Stimulated activated naive CD8-positive, alpha-beta T cell treated with anti-CD3 and anti-CD28 coated beads, Interleukin-15, amount 100 ng/mL, for 72 hours (primary cell): ENCODE results near the gene CLDN4.
"Not testable (repeated sequence)": the region's sequence is repeated elsewhere in the genome, so short reads cannot be mapped to it uniquely, and the experiment has no call there.

ENCODE experiments used
- ATAC-seq: fragments of 150-1000 bp; cut with Tn5 transposase; 2 replicates; pipeline ENCODE4 v1.10.0; 2021; ENCODE audit warnings: mild to moderate bottlenecking, moderate library complexity
- DNase-seq, 2 donors: peaks; one replicate each; pipeline ENCODE4 v3.0.0; 2021 to 2022
- H3K27ac Mint-ChIP-seq, 2 donors: one replicate each; pipeline ENCODE4 v1.8.0; 2022; ENCODE audit warnings: mild to moderate bottlenecking in 2 of 2, mixed read lengths in 2 of 2, moderate library complexity in 2 of 2
- H3K27me3 Mint-ChIP-seq: one replicate; pipeline ENCODE4 v1.8.0; 2022; ENCODE audit warnings: mixed read lengths
- H3K4me1 Mint-ChIP-seq: one replicate; pipeline ENCODE4 v1.8.0; 2022; ENCODE audit warnings: mild to moderate bottlenecking, mixed read lengths
- H3K4me3 Mint-ChIP-seq, 2 donors: one replicate each; pipeline ENCODE4 v1.8.0; 2022; ENCODE audit warnings: mild to moderate bottlenecking in 2 of 2, mixed read lengths in 2 of 2, moderate library complexity in 1 of 2
- H3K9me3 Mint-ChIP-seq, 2 donors: one replicate each; pipeline ENCODE4 v1.8.0; 2022; ENCODE audit warnings: mixed read lengths in 2 of 2

CLDN4 gene

GRCh38 chr7:73832806-73833205 lies 2.0 kb downstream of the CLDN4 start:
- no peak for ATAC-seq
- H3K27me3 Mint-ChIP-seq = peaks cover 21% of the 10 kb centered on the region
- H3K4me3 Mint-ChIP-seq = no peak overlapping the region
- H3K4me1 Mint-ChIP-seq = peaks cover 20% of the 10 kb centered on the region
- no peak for DNase-seq
- no peak overlapping the region for H3K27ac Mint-ChIP-seq
- no peaks in the 10 kb centered on the region for H3K9me3 Mint-ChIP-seq

GRCh38 chr7:73833251-73833919 lies 2.6 kb downstream of the CLDN4 start:
- Mint-ChIP-seq H3K9me3 (no peaks in the 10 kb centered on the region), H3K27ac (no peak overlapping the region), H3K4me1 (peaks cover 14% of the 10 kb centered on the region), H3K27me3 (peaks cover 18% of the 10 kb centered on the region), H3K4me3 (no peak overlapping the region)
- no peak for DNase-seq
- ATAC-seq = no peak

- Mint-ChIP-seq H3K4me1 (peaks cover 10% of the 10 kb centered on the region), H3K27ac (no peak overlapping the region), H3K27me3 (peaks cover 6% of the 10 kb centered on the region), H3K9me3 (no peaks in the 10 kb centered on the region), H3K4me3 (no peak overlapping the region)
- DNase-seq (no peak), ATAC-seq (no peak)
Observed at GRCh38 chr7:73834626-73835191, 3.9 kb downstream of the CLDN4 start.

- not testable (repeated sequence) for H3K9me3 Mint-ChIP-seq, DNase-seq, H3K27ac Mint-ChIP-seq, H3K4me3 Mint-ChIP-seq, ATAC-seq, H3K27me3 Mint-ChIP-seq
- H3K4me1 Mint-ChIP-seq = peaks cover 22% of the 10 kb centered on the region
Observed at GRCh38 chr7:73837167-73837566, 6.4 kb downstream of the CLDN4 start.

GRCh38 chr7:73838642-73839041 lies 7.8 kb downstream of the CLDN4 start:
- ATAC-seq (no peak), DNase-seq (no peak)
- no peaks in the 10 kb centered on the region for H3K27me3 Mint-ChIP-seq
- no peaks in the 10 kb centered on the region for H3K9me3 Mint-ChIP-seq
- H3K4me3 Mint-ChIP-seq = no peak overlapping the region
- peaks cover 26% of the 10 kb centered on the region for H3K4me1 Mint-ChIP-seq
- H3K27ac Mint-ChIP-seq = no peak overlapping the region

- Mint-ChIP-seq H3K4me1 (peaks cover 33% of the 10 kb centered on the region), H3K9me3 (no peaks in the 10 kb centered on the region), H3K27me3 (no peaks in the 10 kb centered on the region), H3K4me3 (no peak overlapping the region), H3K27ac (peak overlapping the region in 1 of 2 donors; percentile 39)
- no peak for DNase-seq
- no peak for ATAC-seq
Observed at GRCh38 chr7:73839290-73839689, 8.5 kb downstream of the CLDN4 start.

GRCh38 chr7:73839743-73840714 lies 9.2 kb downstream of the CLDN4 start:
- ATAC-seq (no peak), DNase-seq (no peak)
- Mint-ChIP-seq H3K9me3 (no peaks in the 10 kb centered on the region), H3K4me3 (no peak overlapping the region), H3K27me3 (no peaks in the 10 kb centered on the region), H3K27ac (no peak overlapping the region), H3K4me1 (peaks cover 35% of the 10 kb centered on the region)

GRCh38 chr7:73840715-73841379 lies 10.1 kb downstream of the CLDN4 start:
- Mint-ChIP-seq H3K4me1 (peaks cover 37% of the 10 kb centered on the region), H3K4me3 (peak overlapping the region in 1 of 2 donors; percentile 90), H3K27ac (no peak overlapping the region), H3K27me3 (no peaks in the 10 kb centered on the region), H3K9me3 (no peaks in the 10 kb centered on the region)
- no peak for ATAC-seq
- no peak for DNase-seq

- peaks cover 43% of the 10 kb centered on the region for H3K4me1 Mint-ChIP-seq
- ATAC-seq (peak; percentile 8), DNase-seq (no peak)
- H3K27me3 Mint-ChIP-seq = no peaks in the 10 kb centered on the region
- H3K27ac Mint-ChIP-seq = peak overlapping the region in 1 of 2 donors; percentile 83
- no peaks in the 10 kb centered on the region for H3K9me3 Mint-ChIP-seq
- peak overlapping the region; percentile 86 to 90 for H3K4me3 Mint-ChIP-seq
Observed at GRCh38 chr7:73841689-73842066, 10.9 kb downstream of the CLDN4 start.

- ATAC-seq (peak; percentile 97), DNase-seq (peak; percentile 86 to 93)
- H3K4me1 Mint-ChIP-seq = peaks cover 43% of the 10 kb centered on the region
- H3K27me3 Mint-ChIP-seq = no peaks in the 10 kb centered on the region
- H3K4me3 Mint-ChIP-seq = peak within 1 kb of the TSS; percentile 86 to 90
- H3K27ac Mint-ChIP-seq = peak within 1 kb of the TSS; percentile 82 to 93
- H3K9me3 Mint-ChIP-seq = no peaks in the 10 kb centered on the region
Observed at GRCh38 chr7:73842067-73842976, 11.5 kb downstream of the CLDN4 start, which contains the start of gene METTL27. Gene METTL27 (minus strand): TSS chr7:73842516. CDS start chr7:73842140, 376 bp downstream.

- Mint-ChIP-seq H3K4me3 (peak overlapping the region; percentile 1 to 29), H3K27me3 (no peaks in the 10 kb centered on the region), H3K27ac (peak overlapping the region in 1 of 2 donors; percentile 4), H3K4me1 (peaks cover 37% of the 10 kb centered on the region), H3K9me3 (no peaks in the 10 kb centered on the region)
- DNase-seq (no peak), ATAC-seq (no peak)
Observed at GRCh38 chr7:73844131-73844547, 13.3 kb downstream of the CLDN4 start.

- ATAC-seq (no peak), DNase-seq (no peak)
- Mint-ChIP-seq H3K4me1 (peaks cover 36% of the 10 kb centered on the region), H3K27ac (no peak overlapping the region), H3K4me3 (no peak overlapping the region), H3K9me3 (no peaks in the 10 kb centered on the region), H3K27me3 (no peaks in the 10 kb centered on the region)
Observed at GRCh38 chr7:73844848-73845460, 14.2 kb downstream of the CLDN4 start.

GRCh38 chr7:73845701-73846195 lies 15.0 kb downstream of the CLDN4 start:
- not testable (repeated sequence) for H3K27ac Mint-ChIP-seq, H3K4me3 Mint-ChIP-seq, DNase-seq, H3K9me3 Mint-ChIP-seq, H3K27me3 Mint-ChIP-seq, ATAC-seq
- peaks cover 37% of the 10 kb centered on the region for H3K4me1 Mint-ChIP-seq
